Kidney (tissue), 14 donors: ENCODE data around the gene CMSS1. TPM values are rescaled to one million over a fixed set of nuclear protein-coding genes. Genes with fewer than 3 reads are reported as not detected.

Experiments
- DNase-seq, 5 donors: peaks; one replicate each; pipeline ENCODE4 v3.0.0-alpha.2; 2013 to 2020
- FAIRE-seq: peaks from 2 replicates; lab custom pipeline; 2012; peaks lifted over from hg19 to GRCh38; lab: Jason Lieb, UNC
- H3K27ac ChIP-seq, 2 donors: one replicate each; pipeline ENCODE4 v1.7.0; 2013; ENCODE audit warnings: low read depth in 2 of 2, low read length in 2 of 2, inconsistent platforms in 1 of 2
- H3K27me3 ChIP-seq: one replicate; pipeline ENCODE4 v1.7.1; 2013; ENCODE audit warnings: low read length, inconsistent platforms; ENCODE audit not compliant: control insufficient read depth, insufficient read depth
- H3K36me3 ChIP-seq, 3 donors: one replicate each; pipeline versions ENCODE4 v1.7.0 to v1.7.1; 2013; ENCODE audit warnings: low read length in 3 of 3, control low read depth in 1 of 3, inconsistent platforms in 1 of 3; ENCODE audit not compliant: insufficient read depth in 3 of 3, control insufficient read depth in 2 of 3
- H3K4me1 ChIP-seq, 3 donors: one replicate each; pipeline versions ENCODE4 v1.7.0 to v1.7.1; 2013; ENCODE audit warnings: low read length in 3 of 3, inconsistent platforms in 1 of 3, low read depth in 1 of 3; ENCODE audit not compliant: control insufficient read depth in 2 of 3, insufficient read depth in 2 of 3
- H3K4me3 ChIP-seq, 3 donors: one replicate each; pipeline versions ENCODE4 v1.7.0 to v1.8.1; 2013; ENCODE audit warnings: low read length in 3 of 3, control low read depth in 1 of 3, inconsistent platforms in 1 of 3
- H3K9ac ChIP-seq, 3 donors: one replicate each; pipeline versions ENCODE4 v1.7.0 to v1.7.1; 2013; ENCODE audit warnings: low read length in 3 of 3, control low read depth in 1 of 3, inconsistent platforms in 1 of 3
- H3K9me3 ChIP-seq, 3 donors: one replicate each; pipeline versions ENCODE4 v1.7.0 to v1.7.1; 2013; ENCODE audit warnings: low read length in 3 of 3, control low read depth in 1 of 3, inconsistent platforms in 1 of 3; ENCODE audit not compliant: control insufficient read depth in 2 of 3, insufficient read depth in 1 of 3
- CTCF ChIP-seq: IDR thresholded peaks from 3 replicates; pipeline ENCODE4 v1.5.1; 2012; ENCODE audit warnings: mild to moderate bottlenecking, moderate library complexity, borderline replicate concordance; ENCODE audit not compliant: insufficient read depth; ENCODE audit errors: extremely low read depth
- intact Hi-C: fragments of 100-400 bp; cut with DNase I; formaldehyde crosslinking; loops from one replicate; pipeline ENCODE4 v1.11.1; 2022
- polyA plus RNA-seq: library from polyadenylated mRNA; stranded (reverse); fragments of 350-450 nt; fragmentation: Illumina TruSeq; extraction: RNeasy Lipid Tissue Mini Kit (QIAGEN cat#74804); gene quantifications from one replicate; pipeline ENCODE4 v1.2.3, GENCODE V29; 2014; ENCODE audit warnings: low read depth, low replicate concordance; ENCODE audit not compliant: insufficient read depth
- total RNA-seq: library from RNA; stranded (reverse); fragmentation: NEBNext Ultra II Directional; extraction: Animal tissue kit (Norgen Biotek cat#: 25700); gene quantifications from one replicate; pipeline ENCODE4 v1.2.1, GENCODE V29; 2021
- donor health status: control.
- donor health status: control.
- donor health status: control.
- donor health status: control.
- donor health status: control.
- donor health status: DM: yes; HTN: yes; CAD: no.
- donor health status: Normal renal cell carcinoma (clear cell type).

Gene CMSS1
- total and polyA plus RNA-seq, 2 donors from 2014 or later: 26.4 to 27.0 TPM

GRCh38 chr3:99927671-99928457 is 110.2 kb downstream of the CMSS1 start:
- H3K27ac ChIP-seq: no peak overlapping the region
- FAIRE-seq: no peak
- H3K9me3 ChIP-seq: no peaks in the 10 kb centered on the region
- no peak for DNase-seq
- no peak overlapping the region for H3K9ac ChIP-seq
- H3K36me3 ChIP-seq: no peaks in the 10 kb centered on the region
- intact Hi-C loops: no loop called here
- H3K27me3 ChIP-seq: no peaks in the 10 kb centered on the region
- TF ChIP-seq CTCF: no peak
- no peaks in the 10 kb centered on the region for H3K4me1 ChIP-seq
- H3K4me3 ChIP-seq: no peak overlapping the region

- DNase-seq (no peak), FAIRE-seq (no peak)
- intact Hi-C loops: no loop called here
- H3K9me3 ChIP-seq: no peaks in the 10 kb centered on the region
- no peak overlapping the region for H3K9ac ChIP-seq
- no peaks in the 10 kb centered on the region for H3K27me3 ChIP-seq
- no peak overlapping the region for H3K27ac ChIP-seq
- no peak for TF ChIP-seq CTCF
- no peaks in the 10 kb centered on the region for H3K36me3 ChIP-seq
- no peaks in the 10 kb centered on the region for H3K4me1 ChIP-seq
- H3K4me3 ChIP-seq: no peak overlapping the region
These were observed 111.4 kb downstream of the CMSS1 start for GRCh38 chr3:99928771-99929744.

GRCh38 chr3:99929745-99930139 is 112.1 kb downstream of the CMSS1 start:
- FAIRE-seq: no peak
- Histone ChIP-seq H3K9me3 (no peaks in the 10 kb centered on the region), H3K27me3 (no peaks in the 10 kb centered on the region), H3K27ac (no peak overlapping the region), H3K4me1 (no peaks in the 10 kb centered on the region), H3K4me3 (no peak overlapping the region), H3K9ac (no peak overlapping the region), H3K36me3 (no peaks in the 10 kb centered on the region)
- no peak for TF ChIP-seq CTCF
- DNase-seq: no peak
- intact Hi-C loops: no loop called here
